Measurements from ENCODE around the gene PLEKHG3. TPM values are rescaled to one million over a fixed set of nuclear protein-coding genes. Genes with fewer than 3 reads are reported as not detected.

PLEKHG3 gene
- total RNA-seq = 10 to 100 TPM; 31.1 to 36.1 TPM

DNA sequence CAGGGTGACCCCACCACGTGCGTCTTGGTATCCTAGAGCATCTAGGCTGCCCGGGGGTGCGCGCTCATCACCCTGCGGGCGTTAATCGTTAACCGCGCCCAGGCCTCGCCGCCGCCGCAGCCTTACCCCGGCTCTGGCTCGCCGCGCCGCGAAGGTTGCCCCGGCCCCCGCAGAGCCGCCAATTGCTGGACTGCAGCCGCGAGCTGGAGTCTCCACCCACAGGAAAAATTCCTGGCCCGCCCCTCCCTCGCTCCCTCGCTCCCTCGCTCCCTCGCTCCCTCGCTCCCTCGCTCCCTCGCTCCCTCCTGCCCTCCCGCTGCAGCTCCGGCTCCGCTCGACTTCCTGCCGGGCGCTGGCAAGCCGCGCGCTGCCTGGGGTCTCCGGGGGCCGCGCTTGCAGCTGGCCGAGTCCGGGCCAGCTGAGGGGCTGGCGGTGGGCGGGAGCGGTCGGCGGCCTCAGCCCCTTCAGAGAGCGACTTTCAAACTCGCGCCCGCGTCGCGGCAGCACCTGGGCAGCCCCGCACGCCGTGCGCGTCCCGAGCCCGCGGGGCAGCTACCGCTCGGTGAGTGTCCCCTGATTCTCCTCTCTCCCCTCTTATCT is at the start of gene PLEKHG3:
Gene PLEKHG3 (plus strand): TSS at position 282 of the 600 bp plus-strand sequence. CDS start 23,208 bp downstream, outside the sequence.

Small RNA genes lying within 50 kb of the gene (microRNA-seq; reads per million reads assigned to microRNA genes)
- gene MIR7855 (ENCODE audit: borderline microRNAs expressed, borderline replicate concordance) = not detected

Other genes with a start within 250 kb of the PLEKHG3 start
- gene AKAP5, start 238.9 kb upstream of the PLEKHG3 start, total RNA-seq = under 1 TPM; 0.50 to 0.67 TPM
- 10 to 100 TPM; 37.9 to 38.1 TPM for gene ZBTB25, start 200.6 kb upstream of the PLEKHG3 start, total RNA-seq
- 10 to 100 TPM; 90.1 to 91.0 TPM for gene ZBTB1, start 199.7 kb upstream of the PLEKHG3 start, total RNA-seq
- 1 to 10 TPM; 1.9 to 2.4 TPM for gene HSPA2, start 163.7 kb upstream of the PLEKHG3 start, total RNA-seq
- gene PPP1R36, start 154.5 kb upstream of the PLEKHG3 start, total RNA-seq = under 1 TPM in 1 of 2 experiments, not detected in 1; 0.26 TPM
- gene SPTB, start 175.5 kb downstream of the PLEKHG3 start, total RNA-seq = under 1 TPM in 1 of 2 experiments, not detected in 1; 0.05 TPM
- 10 to 100 TPM; 87.0 to 91.7 TPM for gene CHURC1, start 210.0 kb downstream of the PLEKHG3 start, total RNA-seq
- not detected for gene GPX2, start 238.3 kb downstream of the PLEKHG3 start, total RNA-seq